ENCODE measurements around the gene CCDC70.
"Not testable (repeated sequence)": the region's sequence is repeated elsewhere in the genome, so short reads cannot be mapped to it uniquely, and the experiment has no call there.

Gene CCDC70

DNA sequence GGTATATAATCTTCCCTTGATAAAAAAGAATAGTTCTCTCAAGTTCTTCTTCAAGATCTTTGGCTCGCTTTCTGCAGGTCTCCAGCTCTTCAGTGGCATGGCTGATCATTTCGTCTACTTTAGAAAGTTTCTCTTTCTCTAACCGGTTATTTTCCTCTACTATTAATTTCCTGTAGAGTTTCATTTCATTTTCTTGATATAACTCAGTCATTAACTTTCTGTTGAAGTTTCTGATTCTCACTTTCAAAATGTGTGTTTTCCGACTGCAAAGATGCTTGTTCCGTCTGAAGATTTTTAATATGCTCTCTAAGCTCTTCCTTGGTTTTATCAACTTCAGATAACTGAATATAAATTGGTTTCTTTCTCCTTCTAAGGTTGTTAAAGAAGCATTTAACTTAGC lies 47.5 kb downstream of the CCDC70 start:
- not testable (repeated sequence) for DNase-seq (ENCODE audit: low spot score)

DNA sequence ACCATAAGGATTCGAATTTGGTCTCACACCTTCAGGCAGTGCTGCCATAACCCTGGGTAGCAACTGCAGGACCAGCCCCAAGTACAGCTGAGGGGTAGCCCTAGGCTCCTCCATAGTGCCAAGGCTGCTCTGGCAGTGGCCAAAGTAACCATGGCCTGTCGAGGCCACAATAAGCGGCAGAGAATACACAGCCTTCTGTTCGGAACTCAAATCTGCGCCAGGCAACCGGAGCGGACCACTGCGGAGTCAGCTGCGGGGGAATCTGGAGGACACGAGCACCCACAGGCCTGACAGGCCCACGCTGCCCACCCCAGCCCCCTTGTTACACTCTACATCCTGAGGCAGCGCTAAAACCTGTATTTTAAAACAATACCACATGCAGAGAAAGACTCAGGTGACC lies 48.7 kb downstream of the CCDC70 start:
- no peak for DNase-seq (ENCODE audit: low spot score)

DNA sequence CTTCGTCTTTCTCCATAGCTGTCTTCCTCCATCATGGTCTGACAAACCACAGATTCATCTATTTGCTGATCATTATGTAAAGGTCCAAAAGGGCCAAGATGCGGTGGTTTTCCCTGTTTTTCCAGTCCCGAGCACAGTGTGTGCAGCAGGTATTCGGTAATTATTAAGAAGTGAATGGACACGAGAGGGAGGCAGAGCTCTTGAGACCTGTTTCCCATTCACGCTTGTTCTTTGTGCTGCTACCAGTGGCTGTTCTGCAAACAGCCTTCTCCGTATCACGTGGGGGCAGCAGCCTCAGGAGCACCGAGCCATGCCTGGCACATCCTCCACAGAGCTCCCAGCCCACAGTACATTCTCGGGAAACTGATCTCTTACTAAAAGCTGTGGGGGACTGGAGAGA lies 50.3 kb downstream of the CCDC70 start:
- DNase-seq (ENCODE audit: low spot score) = no peak

DNA sequence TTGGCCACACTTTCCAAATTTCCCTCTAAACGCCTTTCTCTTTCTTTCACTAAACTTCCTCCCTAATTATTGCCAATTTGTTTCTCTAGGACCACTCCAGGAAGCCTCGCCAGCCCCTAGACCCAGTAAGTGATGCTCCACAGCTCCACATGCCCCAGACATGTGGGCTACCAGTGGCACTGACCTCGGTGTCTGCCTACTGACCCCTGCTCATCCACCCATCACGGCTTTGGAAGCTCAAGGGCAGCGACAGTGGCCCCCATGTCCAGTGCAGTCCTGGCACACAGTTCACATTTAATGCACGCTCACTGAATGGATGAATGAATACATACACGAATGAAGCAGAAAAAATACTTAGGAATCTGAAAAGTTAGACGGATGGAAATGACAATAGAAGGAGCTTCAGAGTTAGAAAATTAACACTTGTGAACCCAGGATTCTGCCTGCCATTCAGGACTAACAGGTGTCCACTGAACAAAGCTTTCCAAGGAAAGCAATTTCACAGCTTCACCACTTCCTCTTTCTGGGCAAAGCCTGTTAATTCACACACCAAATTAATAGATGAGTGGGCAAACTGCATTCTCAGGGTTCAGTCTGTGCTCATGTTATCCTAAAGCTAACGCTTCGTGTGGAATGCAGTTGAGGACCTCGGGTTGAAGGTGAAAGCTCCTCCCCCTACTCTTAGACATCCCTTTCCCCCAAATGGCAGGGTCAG lies 50.9 kb downstream of the CCDC70 start:
- DNase-seq (ENCODE audit: low spot score) = no peak

DNA sequence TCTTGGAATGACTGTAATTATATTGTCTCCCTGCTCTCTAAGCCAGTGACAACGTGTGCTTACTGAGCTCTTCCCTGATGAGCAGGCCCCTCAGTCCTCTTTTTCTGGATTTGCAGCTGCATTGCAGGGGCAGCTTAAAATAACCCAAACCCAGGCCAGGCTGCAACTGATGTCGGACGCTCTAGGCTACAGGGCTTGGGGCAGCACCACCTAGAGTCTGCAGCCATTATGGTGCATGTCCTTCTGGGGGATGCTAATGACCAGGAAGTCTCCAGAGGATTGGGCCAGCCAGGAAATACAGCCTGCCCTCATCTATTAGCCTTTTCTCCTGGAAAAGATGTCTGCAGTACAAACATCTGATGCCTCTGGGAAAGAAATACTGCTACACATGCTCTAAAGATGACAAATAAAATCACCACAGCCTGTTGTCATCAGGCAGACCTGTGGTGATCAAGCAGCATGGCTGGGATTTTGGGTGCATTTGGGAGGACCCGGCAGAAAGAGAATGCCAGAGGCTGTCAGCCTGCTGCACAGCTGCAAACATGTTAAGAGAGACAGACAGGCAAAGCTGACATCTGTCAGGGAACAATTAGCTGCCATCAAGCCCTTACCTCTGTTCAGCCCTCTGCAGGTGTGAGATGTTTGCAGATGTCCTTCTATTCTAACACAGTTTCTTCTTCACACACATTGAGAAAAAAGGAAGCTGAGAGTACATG lies 51.8 kb downstream of the CCDC70 start:
- DNase-seq (ENCODE audit: low spot score) = no peak

DNA sequence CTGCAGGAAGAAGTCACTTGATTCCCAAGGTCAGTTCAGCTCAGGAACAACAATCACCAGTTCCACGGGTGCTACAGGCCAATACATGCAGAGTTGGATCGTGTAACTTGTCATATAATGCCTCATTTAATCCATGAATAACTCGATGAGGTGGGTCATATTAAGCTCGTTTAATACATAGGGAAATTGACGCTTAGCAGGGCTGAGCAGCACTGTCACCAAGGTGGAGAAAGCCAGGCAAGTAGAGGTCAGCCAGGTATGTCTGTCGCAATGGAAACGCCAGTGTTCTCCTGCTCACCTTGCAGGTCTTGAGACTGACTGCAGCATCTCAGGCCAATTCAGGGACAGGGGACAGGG lies 52.3 kb downstream of the CCDC70 start:
- no peak for DNase-seq (ENCODE audit: low spot score)

Data from CD4-positive, alpha-beta T cell treated with Interleukin-2 at 100 ng/mL for 4 hours (primary cell).